PC-3 (cell line): ENCODE results near the gene SOBP. TPM values are rescaled to one million over a fixed set of nuclear protein-coding genes. Genes with fewer than 3 reads are reported as not detected.
A peak's percentile ranks its signal among the peaks of the same experiment; 100 is the strongest.

Experiments
- ATAC-seq: fragments of 200-7000 bp; cut with Tn5 transposase; 2 replicates; pipeline ENCODE4 v1.9.1; 2020; ENCODE audit warnings: mild to moderate bottlenecking, moderate library complexity
- BruUV-seq: library from RNA; stranded (reverse); fragments of 400-500 nt; replicated peaks from 2 replicates; lab custom pipeline; 2021; lab: Mats Ljungman, UMichigan
- CTCF ChIA-PET: fragments of 300-600 bp; sonication (Branson Sonifier 250); formaldehyde crosslinking; loops from one replicate; lab custom pipeline; 2022; ENCODE audit warnings: antibody characterized with exemption; lab: Charles Lee
- POLR2A ChIA-PET: fragments of 300-600 bp; sonication (Branson Sonifier 250); formaldehyde crosslinking; loops from one replicate; lab custom pipeline; 2022; ENCODE audit warnings: antibody characterized with exemption; ENCODE audit not compliant: unreplicated experiment; lab: Charles Lee
- DNase-seq: peaks from one replicate; pipeline ENCODE4 v3.0.0-alpha.2; 2015
- H2AFZ ChIP-seq: fragments of 300-600 bp; sonication (generic); 2 replicates; pipeline ENCODE4 v1.6.0; 2016; ENCODE audit warnings: antibody characterized with exemption, low read length
- H3F3A ChIP-seq: fragments of 300-600 bp; sonication (generic); one replicate; pipeline ENCODE4 v1.6.0; 2017; ENCODE audit warnings: antibody characterized with exemption, low read length, control low read depth, mild to moderate bottlenecking; ENCODE audit not compliant: unreplicated experiment
- H3K27ac ChIP-seq: fragments of 300-600 bp; sonication (generic); 2 replicates; pipeline ENCODE4 v1.5.1; 2016; ENCODE audit warnings: mild to moderate bottlenecking, low read length
- H3K27me3 ChIP-seq: fragments of 300-600 bp; sonication (generic); 2 replicates; pipeline ENCODE4 v1.6.1; 2016; ENCODE audit warnings: low read length, mixed read lengths
- H3K36me3 ChIP-seq: fragments of 300-600 bp; sonication (generic); 2 replicates; pipeline ENCODE4 v1.6.1; 2016; ENCODE audit warnings: low read depth, mixed run types, low read length, mixed read lengths
- H3K4me1 ChIP-seq: fragments of 300-600 bp; sonication (generic); 2 replicates; pipeline ENCODE4 v1.5.1; 2016; ENCODE audit warnings: low read length; ENCODE audit not compliant: insufficient read depth
- H3K4me2 ChIP-seq: fragments of 300-600 bp; sonication (generic); 2 replicates; pipeline ENCODE4 v1.6.0; 2016; ENCODE audit warnings: low read length
- H3K4me3 ChIP-seq: fragments of 300-600 bp; sonication (generic); 2 replicates; pipeline ENCODE4 v1.5.1; 2016; ENCODE audit warnings: mild to moderate bottlenecking, low read length, mixed read lengths
- H3K79me2 ChIP-seq: fragments of 300-600 bp; sonication (generic); 2 replicates; pipeline ENCODE4 v1.6.1; 2017; ENCODE audit warnings: low read length, mixed read lengths
- H3K9ac ChIP-seq: fragments of 300-600 bp; sonication (generic); 2 replicates; pipeline ENCODE4 v1.6.0; 2016; ENCODE audit warnings: mild to moderate bottlenecking, low read length
- H3K9me2 ChIP-seq: fragments of 300-600 bp; sonication (generic); replicated peaks from 2 replicates; pipeline ENCODE4 v1.6.1; 2016; ENCODE audit warnings: mixed run types, low read length, mixed read lengths
- H3K9me3 ChIP-seq: fragments of 300-600 bp; sonication (generic); 2 replicates; pipeline ENCODE4 v1.6.1; 2016; ENCODE audit warnings: low read length, mixed read lengths
- H4K20me1 ChIP-seq: fragments of 300-600 bp; sonication (generic); 2 replicates; pipeline ENCODE4 v1.6.1; 2016; ENCODE audit warnings: low read length, mixed read lengths
- CTCF ChIP-seq: fragments of 300-600 bp; sonication (generic); conservative IDR thresholded peaks from 2 replicates; pipeline ENCODE4 v1.5.1; 2017; ENCODE audit warnings: antibody characterized with exemption, low read depth, mild to moderate bottlenecking, low read length
- EZH2 ChIP-seq: fragments of 300-600 bp; sonication (generic); IDR thresholded peaks from one replicate; pipeline ENCODE4 v1.6.1; 2017; ENCODE audit warnings: antibody characterized with exemption, mild to moderate bottlenecking, low read length; ENCODE audit not compliant: unreplicated experiment
- EZH2phosphoT487 ChIP-seq: fragments of 300-600 bp; sonication (generic); IDR thresholded peaks from 2 replicates; pipeline ENCODE4 v1.6.1; 2018; ENCODE audit warnings: mild to moderate bottlenecking, antibody characterized with exemption, low read length, borderline replicate concordance
- intact Hi-C: fragments of 100-400 bp; cut with micrococcal nuclease; formaldehyde crosslinking; loops from 2 replicates; pipeline ENCODE4 v1.9.0; 2023
- total RNA-seq: library from RNA; depleted of rRNA; stranded (reverse); fragments of >200 nt; gene quantifications from 2 replicates; pipeline ENCODE4 v1.2.3, GENCODE V29; 2014

SOBP gene
- total RNA-seq, 1 experiment from 2014 or later = 0.15 TPM

- H3K9me2 ChIP-seq = no peaks in the 10 kb centered on the region
- H2AFZ ChIP-seq = peak overlapping the region; percentile 73; the same call in 1 of the 2 replicates
- ChIA-PET POLR2A (interaction anchor here (0.7 kb wide), 1 partner anchor 168 kb away, joined by 11 read pairs; no protein-coding TSS in a partner anchor), CTCF (interaction anchor here (0.6 kb wide), 1 partner anchor 173 kb away, joined by 6 read pairs; no protein-coding TSS in a partner anchor)
- peaks cover 56% of the 10 kb centered on the region for H3K27me3 ChIP-seq
- H3K79me2 ChIP-seq = no peaks in the 10 kb centered on the region
- no peak for DNase-seq
- no peaks in the 10 kb centered on the region for H3K9me3 ChIP-seq
- no peaks in the 10 kb centered on the region for H3K4me1 ChIP-seq
- no peak overlapping the region for H3K27ac ChIP-seq
- intact Hi-C loops = no loop called here
- BruUV-seq = no TSS peak
- no peaks in the 10 kb centered on the region for H3K36me3 ChIP-seq
- no peak overlapping the region for H3K9ac ChIP-seq
- no peak for ATAC-seq
- no peaks in the 10 kb centered on the region for H4K20me1 ChIP-seq
- H3K4me2 ChIP-seq = peak overlapping the region; percentile 80
- peak overlapping the region; percentile 60 for H3K4me3 ChIP-seq
- TF ChIP-seq EZH2phosphoT487 = no peak
- H3F3A ChIP-seq = no peaks in the 10 kb centered on the region
Observed at GRCh38 chr6:107488875-107489635, 862 bp upstream of the SOBP start.

GRCh38 chr6:107490566-107491137, 735 bp downstream of the SOBP start:
- Histone ChIP-seq H3K27me3 (peaks cover 62% of the 10 kb centered on the region), H3K4me3 (peak overlapping the region; percentile 74), H2AFZ (peak overlapping the region; percentile 93), H3K9me2 (no peaks in the 10 kb centered on the region), H3K9me3 (no peaks in the 10 kb centered on the region), H3K4me1 (no peaks in the 10 kb centered on the region), H4K20me1 (no peaks in the 10 kb centered on the region), H3K36me3 (no peaks in the 10 kb centered on the region), H3K79me2 (no peaks in the 10 kb centered on the region), H3K4me2 (peak overlapping the region; percentile 87), H3K27ac (no peak overlapping the region), H3F3A (no peaks in the 10 kb centered on the region), H3K9ac (no peak overlapping the region)
- ATAC-seq (no peak), DNase-seq (no peak)
- ChIA-PET POLR2A (no interaction called here), CTCF (no interaction called here)
- TF ChIP-seq CTCF (no peak), EZH2 (peak; percentile 17)
- intact Hi-C loops = no loop called here
- no TSS peak for BruUV-seq

GRCh38 chr6:107491138-107491609, 1.3 kb downstream of the SOBP start:
- no peaks in the 10 kb centered on the region for H3F3A ChIP-seq
- peaks cover 62% of the 10 kb centered on the region for H3K27me3 ChIP-seq
- no peak overlapping the region for H3K9ac ChIP-seq
- TF ChIP-seq EZH2phosphoT487 (0 out of 2 replicates have a peak, but pooled peaks have one; percentile 33), CTCF (no peak)
- H4K20me1 ChIP-seq = no peaks in the 10 kb centered on the region
- H3K36me3 ChIP-seq = no peaks in the 10 kb centered on the region
- no peaks in the 10 kb centered on the region for H3K9me3 ChIP-seq
- CTCF ChIA-PET = no interaction called here
- POLR2A ChIA-PET = no interaction called here
- peak overlapping the region; percentile 93 for H2AFZ ChIP-seq
- H3K4me1 ChIP-seq = no peaks in the 10 kb centered on the region
- no peaks in the 10 kb centered on the region for H3K9me2 ChIP-seq
- H3K4me3 ChIP-seq = peak overlapping the region; percentile 74
- DNase-seq (no peak), ATAC-seq (peak; percentile 25; the same call in 1 of the 2 replicates)
- BruUV-seq = no TSS peak
- intact Hi-C loops = no loop called here
- no peak overlapping the region for H3K27ac ChIP-seq
- H3K79me2 ChIP-seq = no peaks in the 10 kb centered on the region
- peak overlapping the region; percentile 87 for H3K4me2 ChIP-seq
